CD4-positive, alpha-beta T cell treated with Interleukin-15 for 1 hour (primary cell): ENCODE measurements around the gene SLC6A19.

Experiments
- DNase-seq: peaks from one replicate; pipeline ENCODE4 v3.0.0-alpha.2; 2020

The SLC6A19 gene

GRCh38 chr5:1167361-1167727, 34.1 kb upstream of the SLC6A19 start:
- DNase-seq = no peak

GRCh38 chr5:1167728-1168709, 33.4 kb upstream of the SLC6A19 start:
- DNase-seq = peak; percentile 67

GRCh38 chr5:1168796-1169195, 32.6 kb upstream of the SLC6A19 start:
- no peak for DNase-seq

GRCh38 chr5:1169211-1170115, 31.9 kb upstream of the SLC6A19 start:
- DNase-seq = no peak

GRCh38 chr5:1171340-1171941, 30.0 kb upstream of the SLC6A19 start:
- DNase-seq = no peak

GRCh38 chr5:1172007-1172581, 29.3 kb upstream of the SLC6A19 start:
- DNase-seq = no peak

- peak; percentile 50 for DNase-seq
Observed at GRCh38 chr5:1172670-1173404, 28.6 kb upstream of the SLC6A19 start.

GRCh38 chr5:1173485-1174070, 27.8 kb upstream of the SLC6A19 start:
- no peak for DNase-seq

GRCh38 chr5:1174122-1174936, 27.1 kb upstream of the SLC6A19 start:
- no peak for DNase-seq

- no peak for DNase-seq
Observed at GRCh38 chr5:1175015-1175414, 26.4 kb upstream of the SLC6A19 start.

- DNase-seq = no peak
Observed at GRCh38 chr5:1175801-1176472, 25.5 kb upstream of the SLC6A19 start.

GRCh38 chr5:1176473-1177391, 24.7 kb upstream of the SLC6A19 start:
- no peak for DNase-seq

GRCh38 chr5:1177826-1178528, 23.4 kb upstream of the SLC6A19 start:
- DNase-seq = no peak

- no peak for DNase-seq
Observed at GRCh38 chr5:1178529-1179382, 22.6 kb upstream of the SLC6A19 start.

GRCh38 chr5:1179383-1179715, 22.0 kb upstream of the SLC6A19 start:
- DNase-seq = no peak

- no peak for DNase-seq
Observed at GRCh38 chr5:1180096-1180495, 21.3 kb upstream of the SLC6A19 start.

- no peak for DNase-seq
Observed at GRCh38 chr5:1180841-1181271, 20.5 kb upstream of the SLC6A19 start.
